ENCODE measurements around the gene ACADVL. TPM values are rescaled to one million over a fixed set of nuclear protein-coding genes. Genes with fewer than 3 reads are reported as not detected.

The ACADVL gene
- total RNA-seq, 1 experiment from 2014 or later = 245 TPM

DNA sequence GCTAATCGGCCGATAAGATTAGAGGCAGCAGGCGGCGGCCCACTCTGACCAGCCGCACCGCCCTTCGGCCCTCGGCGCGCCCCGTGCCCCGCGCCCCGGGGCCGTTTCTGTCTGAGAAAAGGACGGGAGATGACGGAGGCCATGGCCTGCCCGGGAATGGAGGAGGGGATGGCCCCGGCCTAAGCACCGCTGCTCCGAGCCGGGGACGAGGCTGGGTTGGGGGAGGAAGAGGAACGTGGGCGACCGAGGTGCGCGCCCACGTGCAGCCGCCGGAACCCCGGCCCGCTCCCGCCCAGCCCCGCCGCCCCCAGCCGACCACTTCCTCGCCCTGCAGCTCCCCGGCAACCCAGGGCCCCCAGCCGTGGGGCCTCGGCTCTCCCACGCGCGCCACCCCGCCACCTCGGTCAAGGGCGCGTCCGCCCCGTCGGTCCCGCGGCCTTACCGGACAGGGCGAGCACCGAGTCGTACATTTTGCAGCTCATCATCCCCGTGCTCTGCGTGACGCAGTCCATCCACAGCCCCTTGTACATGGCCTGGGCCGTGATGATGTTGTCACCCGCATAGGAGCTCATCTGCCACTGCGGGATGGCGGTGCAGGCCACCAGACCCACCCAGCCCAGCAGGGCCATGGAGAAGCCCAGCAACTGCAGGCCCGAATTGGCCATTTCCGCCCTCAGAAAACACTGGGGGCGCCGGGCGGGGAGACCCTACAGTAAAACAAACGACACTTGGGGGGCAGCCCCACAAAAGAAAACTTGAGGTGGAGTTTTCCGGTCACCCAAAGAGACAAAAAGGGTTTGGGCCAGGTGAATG, 41.8 kb downstream of the ACADVL start:
- Histone ChIP-seq H3K4me3 (ENCODE audit: low read length) (no peak overlapping the region), H3K27ac (ENCODE audit: low read length) (no peak overlapping the region), H3K4me1 (ENCODE audit: low read length) (no peaks in the 10 kb centered on the region), H3K9me3 (ENCODE audit: low read length) (no peaks in the 10 kb centered on the region), H3K9me2 (replicated peaks; ENCODE audit: insufficient read depth, low read length) (no peaks in the 10 kb centered on the region), H3K79me2 (ENCODE audit: low read length) (no peaks in the 10 kb centered on the region), H3K4me2 (ENCODE audit: low read depth, low read length, poor library complexity, severe bottlenecking) (no peak overlapping the region), H3K36me3 (ENCODE audit: insufficient read depth, low read length) (peaks cover 3% of the 10 kb centered on the region; the same call in 1 of the 2 replicates), H3K27me3 (ENCODE audit: low read length) (no peaks in the 10 kb centered on the region), H2AFZ (ENCODE audit: low read length) (no peak overlapping the region), H4K20me1 (ENCODE audit: insufficient read depth, low read depth, low read length) (no peaks in the 10 kb centered on the region), H3K9ac (ENCODE audit: low read length) (no peak overlapping the region)
- no peak for DNase-seq

- Histone ChIP-seq H4K20me1 (ENCODE audit: insufficient read depth, low read depth, low read length) (no peaks in the 10 kb centered on the region), H3K79me2 (ENCODE audit: low read length) (no peaks in the 10 kb centered on the region), H3K27ac (ENCODE audit: low read length) (no peak within 1 kb of the TSS), H3K36me3 (ENCODE audit: insufficient read depth, low read length) (no peaks in the 10 kb centered on the region), H3K9me3 (ENCODE audit: low read length) (no peaks in the 10 kb centered on the region), H3K4me2 (ENCODE audit: low read depth, low read length, poor library complexity, severe bottlenecking) (no peak within 1 kb of the TSS), H3K9ac (ENCODE audit: low read length) (no peak within 1 kb of the TSS), H3K27me3 (ENCODE audit: low read length) (no peaks in the 10 kb centered on the region), H3K4me3 (ENCODE audit: low read length) (no peak within 1 kb of the TSS), H3K9me2 (replicated peaks; ENCODE audit: insufficient read depth, low read length) (no peaks in the 10 kb centered on the region), H2AFZ (ENCODE audit: low read length) (no peak within 1 kb of the TSS), H3K4me1 (ENCODE audit: low read length) (no peaks in the 10 kb centered on the region)
- no peak for DNase-seq
Observed at GRCh38 chr17:7262192-7262934, 42.6 kb downstream of the ACADVL start, which contains the start of gene CLDN7. TSS of gene CLDN7 (minus strand) at chr17:7262478. CDS start at chr17:7262043, 435 bp downstream.

DNA sequence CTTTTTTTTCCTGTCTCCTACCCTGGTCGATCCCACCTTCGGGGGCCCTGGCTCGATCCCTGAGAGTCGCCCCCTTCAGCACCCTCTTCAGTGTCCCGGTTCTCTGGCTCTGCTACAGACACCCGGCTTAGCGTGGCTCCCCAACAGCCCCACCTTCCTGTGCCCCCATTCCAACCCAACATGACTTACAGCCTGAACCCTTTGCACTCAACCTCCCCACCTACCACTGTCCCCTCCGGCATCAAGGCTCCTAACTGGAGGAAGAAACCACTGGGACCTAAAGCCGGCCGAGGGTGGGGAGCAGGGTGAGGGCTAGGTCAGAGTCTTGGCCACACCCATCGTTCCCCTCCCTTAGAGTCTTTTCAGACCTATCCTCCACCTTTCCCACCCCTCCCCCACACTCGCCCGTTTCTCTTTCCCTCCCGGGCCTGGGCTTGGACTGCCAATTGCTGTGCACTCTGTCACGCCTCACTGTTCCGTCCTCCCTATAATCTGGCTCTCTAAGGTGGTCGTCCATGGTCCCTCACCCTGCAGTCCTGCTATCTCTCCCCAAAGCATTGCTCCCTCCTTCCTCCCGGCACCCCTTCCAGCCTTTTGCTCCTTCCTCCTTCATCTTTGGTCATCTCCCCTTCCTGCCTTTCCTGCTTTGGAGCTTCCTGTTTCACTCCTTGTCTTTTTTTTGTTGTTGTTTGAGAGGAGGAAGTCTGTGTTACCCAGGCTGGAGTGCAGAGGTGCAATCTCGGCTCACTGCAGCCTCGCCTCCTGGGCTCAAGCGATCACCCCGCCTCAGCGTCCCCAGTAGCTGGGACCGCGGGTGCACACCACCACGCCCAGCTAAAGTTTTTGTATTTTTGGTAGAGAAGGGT, 43.4 kb downstream of the ACADVL start:
- no peaks in the 10 kb centered on the region for H3K27me3 ChIP-seq (ENCODE audit: low read length)
- H3K36me3 ChIP-seq (ENCODE audit: insufficient read depth, low read length) = no peaks in the 10 kb centered on the region
- no peak overlapping the region for H3K4me3 ChIP-seq (ENCODE audit: low read length)
- no peak overlapping the region for H3K4me2 ChIP-seq (ENCODE audit: low read depth, low read length, poor library complexity, severe bottlenecking)
- H3K27ac ChIP-seq (ENCODE audit: low read length) = no peak overlapping the region
- no peaks in the 10 kb centered on the region for H4K20me1 ChIP-seq (ENCODE audit: insufficient read depth, low read depth, low read length)
- H3K4me1 ChIP-seq (ENCODE audit: low read length) = no peaks in the 10 kb centered on the region
- DNase-seq = no peak
- H3K9me2 ChIP-seq (replicated peaks; ENCODE audit: insufficient read depth, low read length) = no peaks in the 10 kb centered on the region
- H3K79me2 ChIP-seq (ENCODE audit: low read length) = no peaks in the 10 kb centered on the region
- no peaks in the 10 kb centered on the region for H3K9me3 ChIP-seq (ENCODE audit: low read length)
- no peak overlapping the region for H3K9ac ChIP-seq (ENCODE audit: low read length)
- no peak overlapping the region for H2AFZ ChIP-seq (ENCODE audit: low read length)

GRCh38 chr17:7263801-7264078, 44.0 kb downstream of the ACADVL start:
- Histone ChIP-seq H3K9me3 (ENCODE audit: low read length) (no peaks in the 10 kb centered on the region), H3K4me2 (ENCODE audit: low read depth, low read length, poor library complexity, severe bottlenecking) (no peak overlapping the region), H4K20me1 (ENCODE audit: insufficient read depth, low read depth, low read length) (no peaks in the 10 kb centered on the region), H3K27ac (ENCODE audit: low read length) (no peak overlapping the region), H3K79me2 (ENCODE audit: low read length) (no peaks in the 10 kb centered on the region), H3K4me1 (ENCODE audit: low read length) (no peaks in the 10 kb centered on the region), H2AFZ (ENCODE audit: low read length) (no peak overlapping the region), H3K9ac (ENCODE audit: low read length) (no peak overlapping the region), H3K27me3 (ENCODE audit: low read length) (no peaks in the 10 kb centered on the region), H3K4me3 (ENCODE audit: low read length) (no peak overlapping the region), H3K36me3 (ENCODE audit: insufficient read depth, low read length) (no peaks in the 10 kb centered on the region), H3K9me2 (replicated peaks; ENCODE audit: insufficient read depth, low read length) (no peaks in the 10 kb centered on the region)
- DNase-seq = no peak

GRCh38 chr17:7266784-7267183, 47.0 kb downstream of the ACADVL start:
- DNase-seq = no peak
- H2AFZ ChIP-seq (ENCODE audit: low read length) = no peak overlapping the region
- no peak overlapping the region for H3K27ac ChIP-seq (ENCODE audit: low read length)
- no peaks in the 10 kb centered on the region for H3K9me3 ChIP-seq (ENCODE audit: low read length)
- no peaks in the 10 kb centered on the region for H3K36me3 ChIP-seq (ENCODE audit: insufficient read depth, low read length)
- no peak overlapping the region for H3K4me3 ChIP-seq (ENCODE audit: low read length)
- no peaks in the 10 kb centered on the region for H3K27me3 ChIP-seq (ENCODE audit: low read length)
- H3K4me1 ChIP-seq (ENCODE audit: low read length) = no peaks in the 10 kb centered on the region
- no peaks in the 10 kb centered on the region for H3K79me2 ChIP-seq (ENCODE audit: low read length)
- H3K9ac ChIP-seq (ENCODE audit: low read length) = no peak overlapping the region
- H3K9me2 ChIP-seq (replicated peaks; ENCODE audit: insufficient read depth, low read length) = no peaks in the 10 kb centered on the region
- no peaks in the 10 kb centered on the region for H4K20me1 ChIP-seq (ENCODE audit: insufficient read depth, low read depth, low read length)
- H3K4me2 ChIP-seq (ENCODE audit: low read depth, low read length, poor library complexity, severe bottlenecking) = no peak overlapping the region

Small RNA genes lying within 50 kb of the gene (small RNA-seq; reads per million reads assigned to genes)
- gene AC120057.4 = not detected
- gene MIR324 = 9.4 reads per million, percentile 90 among the genes with 10 or more reads in this experiment
- gene RF00019 = not detected

Other genes with a start within 250 kb of the ACADVL start
- gene ALOX12, start 223.9 kb upstream of the ACADVL start, total RNA-seq (2014; rRNA removed; shearing (Covaris generic); ENCODE audit: low replicate concordance) = not detected in 2 replicates
- gene RNASEK, start 207.3 kb upstream of the ACADVL start, total RNA-seq (2014; rRNA removed; shearing (Covaris generic); ENCODE audit: low replicate concordance) = 107 and 310 TPM in 2 replicates
- not detected in 2 replicates for gene BCL6B, start 196.9 kb upstream of the ACADVL start, total RNA-seq (2014; rRNA removed; shearing (Covaris generic); ENCODE audit: low replicate concordance)
- gene SLC16A13, start 183.9 kb upstream of the ACADVL start, total RNA-seq (2014; rRNA removed; shearing (Covaris generic); ENCODE audit: low replicate concordance) = 1.3 and 6.0 TPM in 2 replicates
- gene SLC16A11, start 175.8 kb upstream of the ACADVL start, total RNA-seq (2014; rRNA removed; shearing (Covaris generic); ENCODE audit: low replicate concordance) = not detected in 2 replicates
- gene CLEC10A, start 139.7 kb upstream of the ACADVL start, total RNA-seq (2014; rRNA removed; shearing (Covaris generic); ENCODE audit: low replicate concordance) = not detected in 2 replicates
- not detected in 2 replicates for gene ASGR2, start 105.1 kb upstream of the ACADVL start, total RNA-seq (2014; rRNA removed; shearing (Covaris generic); ENCODE audit: low replicate concordance)
- 1.2 TPM in 1 of 2 replicates, not detected in the other for gene ASGR1, start 40.6 kb upstream of the ACADVL start, total RNA-seq (2014; rRNA removed; shearing (Covaris generic); ENCODE audit: low replicate concordance)
- gene DLG4, start 102 bp upstream of the ACADVL start, total RNA-seq (2014; rRNA removed; shearing (Covaris generic); ENCODE audit: low replicate concordance) = 8.5 and 24.1 TPM in 2 replicates
- gene DVL2, start 14.6 kb downstream of the ACADVL start, total RNA-seq (2014; rRNA removed; shearing (Covaris generic); ENCODE audit: low replicate concordance) = 75.2 and 117 TPM in 2 replicates
- gene PHF23, start 19.5 kb downstream of the ACADVL start, total RNA-seq (2014; rRNA removed; shearing (Covaris generic); ENCODE audit: low replicate concordance) = 36.7 and 69.3 TPM in 2 replicates
- gene GABARAP, start 22.5 kb downstream of the ACADVL start, total RNA-seq (2014; rRNA removed; shearing (Covaris generic); ENCODE audit: low replicate concordance) = 218 and 301 TPM in 2 replicates
- gene CTDNEP1, start 31.8 kb downstream of the ACADVL start, total RNA-seq (2014; rRNA removed; shearing (Covaris generic); ENCODE audit: low replicate concordance) = 52.6 and 87.8 TPM in 2 replicates
- 38.8 and 53.4 TPM in 2 replicates for gene ELP5, start 32.3 kb downstream of the ACADVL start, total RNA-seq (2014; rRNA removed; shearing (Covaris generic); ENCODE audit: low replicate concordance)
- not detected in 2 replicates for gene CLDN7, start 42.5 kb downstream of the ACADVL start, total RNA-seq (2014; rRNA removed; shearing (Covaris generic); ENCODE audit: low replicate concordance)
- 0.14 TPM in 1 of 2 replicates, not detected in the other for gene SLC2A4, start 61.8 kb downstream of the ACADVL start, total RNA-seq (2014; rRNA removed; shearing (Covaris generic); ENCODE audit: low replicate concordance)
- not detected in 2 replicates for gene YBX2, start 74.7 kb downstream of the ACADVL start, total RNA-seq (2014; rRNA removed; shearing (Covaris generic); ENCODE audit: low replicate concordance)
- 231 and 326 TPM in 2 replicates for gene EIF5A, start 87.7 kb downstream of the ACADVL start, total RNA-seq (2014; rRNA removed; shearing (Covaris generic); ENCODE audit: low replicate concordance)
- gene GPS2, start 95.4 kb downstream of the ACADVL start, total RNA-seq (2014; rRNA removed; shearing (Covaris generic); ENCODE audit: low replicate concordance) = 36.9 and 63.1 TPM in 2 replicates
- 11.1 and 21.2 TPM in 2 replicates for gene NEURL4, start 109.4 kb downstream of the ACADVL start, total RNA-seq (2014; rRNA removed; shearing (Covaris generic); ENCODE audit: low replicate concordance)
- 51.0 and 85.0 TPM in 2 replicates for gene ACAP1, start 116.6 kb downstream of the ACADVL start, total RNA-seq (2014; rRNA removed; shearing (Covaris generic); ENCODE audit: low replicate concordance)
- gene KCTD11, start 132.2 kb downstream of the ACADVL start, total RNA-seq (2014; rRNA removed; shearing (Covaris generic); ENCODE audit: low replicate concordance) = 5.1 and 6.8 TPM in 2 replicates
- not detected in 2 replicates for gene TMEM95, start 135.2 kb downstream of the ACADVL start, total RNA-seq (2014; rRNA removed; shearing (Covaris generic); ENCODE audit: low replicate concordance)
- 0.75 and 3.8 TPM in 2 replicates for gene TNK1, start 161.2 kb downstream of the ACADVL start, total RNA-seq (2014; rRNA removed; shearing (Covaris generic); ENCODE audit: low replicate concordance)
- 39.8 and 40.4 TPM in 2 replicates for gene PLSCR3, start 174.6 kb downstream of the ACADVL start, total RNA-seq (2014; rRNA removed; shearing (Covaris generic); ENCODE audit: low replicate concordance)
- 262 and 330 TPM in 2 replicates for gene TMEM256, start 184.2 kb downstream of the ACADVL start, total RNA-seq (2014; rRNA removed; shearing (Covaris generic); ENCODE audit: low replicate concordance)
- not detected in 2 replicates for gene NLGN2, start 187.9 kb downstream of the ACADVL start, total RNA-seq (2014; rRNA removed; shearing (Covaris generic); ENCODE audit: low replicate concordance)
- gene SPEM1, start 200.4 kb downstream of the ACADVL start, total RNA-seq (2014; rRNA removed; shearing (Covaris generic); ENCODE audit: low replicate concordance) = not detected in 2 replicates
- gene SPEM2, start 205.7 kb downstream of the ACADVL start, total RNA-seq (2014; rRNA removed; shearing (Covaris generic); ENCODE audit: low replicate concordance) = not detected in 2 replicates
- not detected in 2 replicates for gene SPEM3, start 208.9 kb downstream of the ACADVL start, total RNA-seq (2014; rRNA removed; shearing (Covaris generic); ENCODE audit: low replicate concordance)
- 3.0 and 9.9 TPM in 2 replicates for gene TMEM102, start 215.5 kb downstream of the ACADVL start, total RNA-seq (2014; rRNA removed; shearing (Covaris generic); ENCODE audit: low replicate concordance)
- gene FGF11, start 219.6 kb downstream of the ACADVL start, total RNA-seq (2014; rRNA removed; shearing (Covaris generic); ENCODE audit: low replicate concordance) = 0.32 and 0.67 TPM in 2 replicates
- gene CHRNB1, start 225.1 kb downstream of the ACADVL start, total RNA-seq (2014; rRNA removed; shearing (Covaris generic); ENCODE audit: low replicate concordance) = 3.6 and 6.6 TPM in 2 replicates